ENCODE measurements around the gene KRT85. TPM values are rescaled to one million over a fixed set of nuclear protein-coding genes. Genes with fewer than 3 reads are reported as not detected.

The KRT85 gene
- polyA plus RNA-seq, 1 donor from 2014 or later = not detected

GRCh38 chr12:52338241-52338960 is 28.9 kb downstream of the KRT85 start:
- H3K27me3 Mint-ChIP-seq = peaks cover 16% of the 10 kb centered on the region
- peaks cover 0 to 5% (median 5%) of the 10 kb centered on the region in 3 donors for H3K9me3 Mint-ChIP-seq
- H3K4me3 Mint-ChIP-seq = no peak overlapping the region
- H3K27ac Mint-ChIP-seq = no peak overlapping the region
- H3K36me3 Mint-ChIP-seq = no peaks in the 10 kb centered on the region
- H3K4me1 Mint-ChIP-seq = peaks cover 0 to 2% (median 0%) of the 10 kb centered on the region in 3 donors

- H3K27ac Mint-ChIP-seq = no peak overlapping the region
- no peaks in the 10 kb centered on the region for H3K36me3 Mint-ChIP-seq
- peaks cover 0 to 5% (median 5%) of the 10 kb centered on the region in 3 donors for H3K9me3 Mint-ChIP-seq
- H3K27me3 Mint-ChIP-seq = peaks cover 20% of the 10 kb centered on the region
- H3K4me3 Mint-ChIP-seq = no peak overlapping the region
- H3K4me1 Mint-ChIP-seq = peaks cover 0 to 2% (median 0%) of the 10 kb centered on the region in 3 donors
These were observed 30.2 kb downstream of the KRT85 start for GRCh38 chr12:52337054-52337453.

GRCh38 chr12:52336641-52337040 is 30.6 kb downstream of the KRT85 start:
- H3K4me1 Mint-ChIP-seq = peaks cover 0 to 2% (median 0%) of the 10 kb centered on the region in 3 donors
- H3K27me3 Mint-ChIP-seq = peaks cover 22% of the 10 kb centered on the region
- no peak overlapping the region for H3K27ac Mint-ChIP-seq
- peaks cover 0 to 5% (median 5%) of the 10 kb centered on the region in 3 donors for H3K9me3 Mint-ChIP-seq
- H3K36me3 Mint-ChIP-seq = no peaks in the 10 kb centered on the region
- no peak overlapping the region for H3K4me3 Mint-ChIP-seq

GRCh38 chr12:52335598-52336262 is 31.6 kb downstream of the KRT85 start:
- peaks cover 22% of the 10 kb centered on the region for H3K27me3 Mint-ChIP-seq
- no peak overlapping the region for H3K4me3 Mint-ChIP-seq
- H3K4me1 Mint-ChIP-seq = no peaks in the 10 kb centered on the region
- peaks cover 0 to 5% (median 5%) of the 10 kb centered on the region in 3 donors for H3K9me3 Mint-ChIP-seq
- no peak overlapping the region for H3K27ac Mint-ChIP-seq
- H3K36me3 Mint-ChIP-seq = no peaks in the 10 kb centered on the region

- Mint-ChIP-seq H3K4me3 (no peak overlapping the region), H3K4me1 (no peaks in the 10 kb centered on the region), H3K9me3 (peaks cover 0 to 5% (median 5%) of the 10 kb centered on the region in 3 donors), H3K36me3 (no peaks in the 10 kb centered on the region), H3K27me3 (peaks cover 19% of the 10 kb centered on the region), H3K27ac (no peak overlapping the region)
These were observed 33.1 kb downstream of the KRT85 start for GRCh38 chr12:52334185-52334584.

- Mint-ChIP-seq H3K27me3 (peaks cover 15% of the 10 kb centered on the region), H3K4me1 (no peaks in the 10 kb centered on the region), H3K27ac (no peak overlapping the region), H3K36me3 (no peaks in the 10 kb centered on the region), H3K4me3 (no peak overlapping the region), H3K9me3 (peaks cover 0 to 5% (median 5%) of the 10 kb centered on the region in 3 donors)
These were observed 34.0 kb downstream of the KRT85 start for GRCh38 chr12:52333321-52333720.

- peaks cover 0 to 5% (median 4%) of the 10 kb centered on the region in 3 donors for H3K9me3 Mint-ChIP-seq
- peaks cover under 1 to 4% (median 3%) of the 10 kb centered on the region in 3 donors for H3K4me1 Mint-ChIP-seq
- H3K36me3 Mint-ChIP-seq = no peaks in the 10 kb centered on the region
- H3K4me3 Mint-ChIP-seq = no peak overlapping the region
- H3K27ac Mint-ChIP-seq = no peak overlapping the region
- H3K27me3 Mint-ChIP-seq = peaks cover 13% of the 10 kb centered on the region
These were observed 34.9 kb downstream of the KRT85 start for GRCh38 chr12:52332381-52332780.

GRCh38 chr12:52331833-52332232 is 35.4 kb downstream of the KRT85 start:
- Mint-ChIP-seq H3K27me3 (peaks cover 15% of the 10 kb centered on the region), H3K4me1 (peaks cover 3 to 7% (median 5%) of the 10 kb centered on the region in 3 donors), H3K9me3 (peaks cover 0 to 4% (median 4%) of the 10 kb centered on the region in 3 donors), H3K27ac (no peak overlapping the region), H3K36me3 (no peaks in the 10 kb centered on the region), H3K4me3 (no peak overlapping the region)

- Mint-ChIP-seq H3K4me1 (peaks cover 3 to 7% (median 5%) of the 10 kb centered on the region in 3 donors), H3K9me3 (no peaks in the 10 kb centered on the region), H3K27me3 (peaks cover 15% of the 10 kb centered on the region), H3K27ac (no peak overlapping the region), H3K36me3 (no peaks in the 10 kb centered on the region), H3K4me3 (no peak overlapping the region)
These were observed 36.2 kb downstream of the KRT85 start for GRCh38 chr12:52331039-52331438.

- Mint-ChIP-seq H3K27ac (no peak overlapping the region), H3K9me3 (no peaks in the 10 kb centered on the region), H3K4me1 (peaks cover 3 to 7% (median 5%) of the 10 kb centered on the region in 3 donors), H3K27me3 (peaks cover 14% of the 10 kb centered on the region), H3K4me3 (no peak overlapping the region), H3K36me3 (peaks cover 5% of the 10 kb centered on the region)
These were observed 39.3 kb downstream of the KRT85 start for GRCh38 chr12:52327830-52328500.

- peaks cover 5% of the 10 kb centered on the region for H3K36me3 Mint-ChIP-seq
- no peak overlapping the region for H3K27ac Mint-ChIP-seq
- peaks cover 19% of the 10 kb centered on the region for H3K27me3 Mint-ChIP-seq
- peaks cover 3 to 7% (median 5%) of the 10 kb centered on the region in 3 donors for H3K4me1 Mint-ChIP-seq
- no peaks in the 10 kb centered on the region for H3K9me3 Mint-ChIP-seq
- H3K4me3 Mint-ChIP-seq = no peak overlapping the region
These were observed 40.0 kb downstream of the KRT85 start for GRCh38 chr12:52327052-52327829.

GRCh38 chr12:52324153-52324444 is 43.2 kb downstream of the KRT85 start:
- Mint-ChIP-seq H3K36me3 (peaks cover 5% of the 10 kb centered on the region), H3K27me3 (peaks cover 25% of the 10 kb centered on the region), H3K4me1 (peaks cover 3 to 7% (median 5%) of the 10 kb centered on the region in 3 donors), H3K9me3 (no peaks in the 10 kb centered on the region), H3K27ac (no peak overlapping the region), H3K4me3 (no peak overlapping the region)

GRCh38 chr12:52323416-52324152 is 43.7 kb downstream of the KRT85 start:
- Mint-ChIP-seq H3K4me3 (no peak overlapping the region), H3K4me1 (peaks cover 3 to 7% (median 5%) of the 10 kb centered on the region in 3 donors), H3K27me3 (peaks cover 25% of the 10 kb centered on the region), H3K9me3 (no peaks in the 10 kb centered on the region), H3K36me3 (peaks cover 5% of the 10 kb centered on the region), H3K27ac (no peak overlapping the region)

GRCh38 chr12:52323001-52323400 is 44.3 kb downstream of the KRT85 start:
- H3K4me1 Mint-ChIP-seq = peaks cover 3 to 7% (median 5%) of the 10 kb centered on the region in 3 donors
- no peak overlapping the region for H3K27ac Mint-ChIP-seq
- H3K27me3 Mint-ChIP-seq = peaks cover 29% of the 10 kb centered on the region
- no peak overlapping the region for H3K4me3 Mint-ChIP-seq
- peaks cover 5% of the 10 kb centered on the region for H3K36me3 Mint-ChIP-seq
- no peaks in the 10 kb centered on the region for H3K9me3 Mint-ChIP-seq

Data from IgD-negative memory B cell (primary cell).